ENCODE measurements around the gene RNF223. TPM values are rescaled to one million over a fixed set of nuclear protein-coding genes. Genes with fewer than 3 reads are reported as not detected.

RNF223 gene
- polyA plus RNA-seq, 1 experiment = not detected

GRCh38 chr1:1055841-1056736, 18.0 kb downstream of the RNF223 start:
- Histone ChIP-seq H3K4me3 (ENCODE audit: low read depth, low read length) (no peak overlapping the region), H3K27ac (ENCODE audit: low read depth, low read length) (no peak overlapping the region), H3K27me3 (ENCODE audit: control insufficient read depth, insufficient read depth, low read length) (peaks cover 3% of the 10 kb centered on the region), H3K9me3 (ENCODE audit: control insufficient read depth, insufficient read depth, low read length) (no peaks in the 10 kb centered on the region; the same call in 1 of the 2 replicates)
- no peak for DNase-seq (ENCODE audit: low read depth, low spot score)
- TF ChIP-seq CTCF (IDR thresholded peaks at IDR 0.05; ENCODE audit: low read depth, low read length) = no peak
- CTCF ChIA-PET = interaction anchor here (1.4 kb wide), 1 partner anchor 71 kb away, joined by 4 read pairs; no protein-coding TSS in a partner anchor
- POLR2A ChIA-PET = interaction anchor here (0.8 kb wide), 1 partner anchor 16 kb away, joined by 3 read pairs; no protein-coding TSS in a partner anchor

GRCh38 chr1:1054971-1055370, 19.1 kb downstream of the RNF223 start:
- Histone ChIP-seq H3K9me3 (ENCODE audit: control insufficient read depth, insufficient read depth, low read length) (no peaks in the 10 kb centered on the region; the same call in 1 of the 2 replicates), H3K27me3 (ENCODE audit: control insufficient read depth, insufficient read depth, low read length) (no peaks in the 10 kb centered on the region), H3K27ac (ENCODE audit: low read depth, low read length) (no peak overlapping the region), H3K4me3 (ENCODE audit: low read depth, low read length) (no peak overlapping the region)
- no peak for DNase-seq (ENCODE audit: low read depth, low spot score)
- TF ChIP-seq CTCF (IDR thresholded peaks at IDR 0.05; ENCODE audit: low read depth, low read length) = no peak
- CTCF ChIA-PET = no interaction called here
- POLR2A ChIA-PET = no interaction called here

DNA sequence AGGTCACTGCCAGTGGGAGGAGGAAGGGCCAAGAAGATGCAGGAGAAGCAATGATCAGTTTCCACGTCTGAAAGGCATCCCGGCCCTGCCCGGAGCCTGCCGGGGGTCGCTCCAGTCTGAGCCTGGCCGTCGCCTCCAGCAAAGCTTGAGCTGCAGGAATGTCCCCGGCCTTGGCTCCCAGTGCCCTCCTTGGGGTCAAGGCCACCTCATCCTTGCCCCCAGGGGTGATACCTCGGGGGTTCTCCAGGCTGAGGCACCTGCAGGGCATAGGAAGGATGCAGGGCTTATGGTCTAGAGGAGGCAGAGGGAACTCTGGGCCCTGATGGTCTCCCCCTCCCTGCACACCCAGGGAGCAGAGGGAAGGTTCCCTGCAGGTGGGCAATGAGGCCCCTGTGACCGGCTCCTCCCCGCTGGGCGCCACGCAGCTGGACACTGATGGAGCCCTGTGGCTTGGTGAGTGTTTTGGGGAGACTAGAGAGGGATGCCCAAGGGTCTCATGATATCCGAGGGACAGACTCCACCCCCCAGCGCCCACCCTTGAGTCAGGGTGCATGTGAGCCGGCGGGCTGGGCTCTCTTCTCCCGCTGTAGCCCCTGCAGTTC, 19.9 kb downstream of the RNF223 start:
- CTCF ChIA-PET = no interaction called here
- no peaks in the 10 kb centered on the region for H3K27me3 ChIP-seq (ENCODE audit: control insufficient read depth, insufficient read depth, low read length)
- H3K9me3 ChIP-seq (ENCODE audit: control insufficient read depth, insufficient read depth, low read length) = no peaks in the 10 kb centered on the region; the same call in 1 of the 2 replicates
- H3K27ac ChIP-seq (ENCODE audit: low read depth, low read length) = no peak overlapping the region
- POLR2A ChIA-PET = no interaction called here
- no peak for DNase-seq (ENCODE audit: low read depth, low spot score)
- no peak overlapping the region for H3K4me3 ChIP-seq (ENCODE audit: low read depth, low read length)
- TF ChIP-seq CTCF (IDR thresholded peaks at IDR 0.05; ENCODE audit: low read depth, low read length) = no peak

GRCh38 chr1:1053682-1054081, 20.4 kb downstream of the RNF223 start:
- H3K27me3 ChIP-seq (ENCODE audit: control insufficient read depth, insufficient read depth, low read length) = no peaks in the 10 kb centered on the region
- H3K4me3 ChIP-seq (ENCODE audit: low read depth, low read length) = no peak overlapping the region
- no peaks in the 10 kb centered on the region; the same call in 1 of the 2 replicates for H3K9me3 ChIP-seq (ENCODE audit: control insufficient read depth, insufficient read depth, low read length)
- CTCF ChIA-PET = no interaction called here
- POLR2A ChIA-PET = no interaction called here
- no peak overlapping the region for H3K27ac ChIP-seq (ENCODE audit: low read depth, low read length)
- DNase-seq (ENCODE audit: low read depth, low spot score) = no peak
- no peak for TF ChIP-seq CTCF (IDR thresholded peaks at IDR 0.05; ENCODE audit: low read depth, low read length)

DNA sequence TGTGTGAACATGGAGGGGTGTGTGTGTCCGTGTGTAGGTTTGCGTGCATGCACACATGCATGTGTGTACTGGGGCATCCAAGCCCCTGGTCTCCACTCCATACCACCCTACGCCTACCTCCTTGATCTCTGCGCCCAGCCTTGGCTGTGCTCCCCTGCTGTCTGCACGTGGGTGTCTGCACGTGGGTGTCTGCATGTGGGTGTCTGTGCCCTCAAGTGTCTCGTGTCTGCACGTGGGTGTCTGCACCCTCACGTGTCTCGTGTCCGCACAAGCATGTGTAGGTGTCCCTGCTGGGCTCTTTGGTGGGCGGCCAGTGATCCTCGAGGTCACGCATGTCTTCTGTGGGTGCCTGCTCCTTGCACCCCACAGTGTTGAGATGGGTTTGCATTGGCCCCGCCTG, 21.1 kb downstream of the RNF223 start:
- H3K27ac ChIP-seq (ENCODE audit: low read depth, low read length) = no peak overlapping the region
- DNase-seq (ENCODE audit: low read depth, low spot score) = no peak
- ChIA-PET POLR2A (no interaction called here), CTCF (no interaction called here)
- TF ChIP-seq CTCF (IDR thresholded peaks at IDR 0.05; ENCODE audit: low read depth, low read length) = no peak
- H3K9me3 ChIP-seq (ENCODE audit: control insufficient read depth, insufficient read depth, low read length) = no peaks in the 10 kb centered on the region; the same call in 1 of the 2 replicates
- H3K27me3 ChIP-seq (ENCODE audit: control insufficient read depth, insufficient read depth, low read length) = no peaks in the 10 kb centered on the region
- H3K4me3 ChIP-seq (ENCODE audit: low read depth, low read length) = no peak overlapping the region
